Nucleus accumbens (tissue), 56 donors: ENCODE results near the gene TET1.
"Not testable (repeated sequence)": the region's sequence is repeated elsewhere in the genome, so short reads cannot be mapped to it uniquely, and the experiment has no call there.

ENCODE experiments used
- DNase-seq, 56 donors: peaks; one replicate each; lab custom pipeline; 2025; lab: John Stamatoyannopoulos, UW

Gene TET1

DNA sequence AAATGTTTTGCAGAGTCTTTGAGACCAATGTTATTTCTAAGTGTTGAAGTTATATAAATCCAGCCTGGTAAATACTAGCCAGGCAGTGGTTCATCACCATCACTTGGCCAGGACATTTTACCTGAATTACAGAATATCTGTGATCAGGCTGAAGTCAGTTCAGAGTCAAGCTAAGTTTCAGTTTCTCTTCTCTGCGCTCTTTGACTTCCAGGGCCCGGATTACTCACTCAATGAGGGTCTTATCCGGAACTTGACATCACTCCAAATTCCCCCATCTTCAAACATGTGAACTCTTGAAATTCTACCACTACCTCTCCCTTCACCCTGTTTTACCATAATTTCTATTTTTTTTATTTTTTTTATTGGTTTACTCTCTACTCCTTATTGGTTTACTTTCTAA lies 124.3 kb downstream of the TET1 start:
- DNase-seq, result no peak

DNA sequence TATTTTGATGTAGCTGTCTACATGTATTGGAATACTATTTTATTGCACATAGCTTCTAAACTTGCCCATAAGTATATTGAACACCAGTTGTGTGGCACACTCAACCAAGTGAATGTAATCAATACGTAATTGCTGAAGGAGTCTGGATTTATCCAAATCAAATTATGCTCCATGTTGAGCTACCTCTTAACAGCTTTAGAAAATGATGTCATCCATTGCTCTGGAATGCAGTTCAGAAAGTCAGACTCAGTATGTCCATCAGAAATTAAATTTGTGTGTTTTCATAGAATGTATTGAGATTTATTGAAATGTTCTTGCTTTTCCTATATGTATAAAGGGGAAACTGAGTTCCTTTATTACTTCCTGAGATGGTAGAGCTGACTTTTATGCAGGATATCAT lies 135.9 kb downstream of the TET1 start:
- DNase-seq, result no peak

DNA sequence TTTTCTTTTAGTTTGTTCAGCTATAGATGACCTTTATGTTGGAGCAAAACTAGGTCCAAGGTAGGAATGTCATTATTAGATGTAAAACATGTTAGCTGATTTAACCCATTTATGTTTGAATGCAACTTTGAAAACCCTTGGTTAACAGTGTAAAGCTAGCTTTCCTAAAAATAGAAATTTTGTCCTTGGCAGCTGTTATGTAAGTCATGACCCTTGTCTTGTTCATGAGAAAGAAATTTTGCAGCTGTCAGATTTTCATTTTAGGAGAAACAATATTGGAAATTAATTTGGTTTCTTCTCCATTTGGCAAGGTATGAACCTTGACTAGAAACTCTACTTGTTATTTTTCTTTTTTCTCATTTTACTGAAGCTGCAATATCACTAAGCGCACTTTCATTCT lies 137.0 kb downstream of the TET1 start:
- DNase-seq, result no peak

DNA sequence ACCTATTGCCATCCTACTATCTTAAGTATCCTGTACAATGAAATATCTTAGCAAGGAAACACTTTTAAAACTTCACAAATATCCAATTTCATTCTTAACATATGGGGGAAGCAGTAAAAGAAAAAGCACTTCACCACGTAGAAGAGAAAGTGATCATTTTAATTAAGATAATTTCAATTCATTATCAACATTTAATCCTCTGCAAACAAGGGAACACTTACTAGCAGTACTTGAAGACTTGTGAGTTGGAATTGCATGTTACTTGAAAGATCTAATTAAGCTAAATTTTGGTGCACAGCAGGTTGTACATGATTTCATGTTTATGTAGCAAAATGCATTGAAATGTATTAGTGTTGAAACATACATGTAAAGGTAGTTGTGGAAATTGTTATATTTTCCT lies 140.1 kb downstream of the TET1 start:
- DNase-seq, result no peak

DNA sequence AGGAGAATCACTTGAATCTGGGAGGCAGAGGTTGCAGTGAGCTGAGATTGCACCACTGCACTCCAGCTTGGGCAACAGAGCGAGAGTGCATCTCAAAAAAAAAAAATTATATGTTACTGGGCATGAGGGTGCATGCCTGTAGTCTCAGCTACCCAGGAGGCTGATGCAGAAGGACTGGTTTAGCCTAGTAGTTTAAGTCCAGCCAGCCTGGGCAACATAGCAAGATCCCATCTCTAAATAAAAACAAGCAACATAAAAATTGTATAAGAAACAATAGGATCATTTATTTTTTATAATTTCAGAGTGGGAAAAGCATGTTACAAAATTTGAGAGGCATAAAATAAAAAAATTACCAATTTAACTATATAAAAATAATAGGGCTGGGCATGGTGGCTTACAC lies 145.4 kb downstream of the TET1 start:
- DNase-seq, result no peak

DNA sequence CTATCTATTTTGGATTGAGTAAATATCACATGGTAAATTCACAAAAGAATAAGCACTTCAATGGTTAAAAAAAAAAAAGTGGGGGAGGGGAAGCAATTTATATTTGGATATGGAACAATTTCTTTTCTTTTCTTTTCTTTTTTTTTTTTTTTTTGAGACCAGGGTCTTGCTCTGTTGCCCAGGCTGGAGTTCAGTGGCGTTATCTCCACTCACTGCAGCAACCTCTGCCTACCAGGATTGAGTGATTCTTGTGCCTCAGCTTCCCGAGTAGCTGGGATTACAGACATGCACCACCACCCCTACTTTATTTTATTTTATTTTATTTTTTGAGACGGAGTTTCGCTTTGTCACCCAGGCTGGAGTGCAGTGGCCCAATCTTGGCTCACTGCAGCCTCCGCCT lies 148.8 kb downstream of the TET1 start:
- DNase-seq, result not testable (repeated sequence)

DNA sequence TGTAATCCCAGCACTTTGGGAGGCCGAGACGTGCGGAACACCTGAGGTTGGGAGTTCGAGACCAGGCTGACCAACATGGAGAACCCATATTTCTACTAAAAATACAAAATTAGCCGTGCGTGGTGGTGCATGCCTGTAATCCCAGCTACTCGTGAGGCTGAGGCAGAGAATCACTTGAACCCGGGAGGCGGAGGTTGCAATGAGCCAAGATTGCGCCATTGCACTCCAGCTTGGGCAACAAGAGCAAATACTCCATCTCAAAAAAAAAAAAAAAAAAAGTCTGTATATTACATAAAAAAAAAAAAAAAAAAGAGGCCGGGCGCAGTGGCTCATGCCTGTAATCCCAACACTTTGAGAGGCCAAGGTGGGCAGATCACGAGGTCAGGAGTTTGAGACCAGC lies 152.9 kb downstream of the TET1 start:
- not testable (repeated sequence) for DNase-seq

DNA sequence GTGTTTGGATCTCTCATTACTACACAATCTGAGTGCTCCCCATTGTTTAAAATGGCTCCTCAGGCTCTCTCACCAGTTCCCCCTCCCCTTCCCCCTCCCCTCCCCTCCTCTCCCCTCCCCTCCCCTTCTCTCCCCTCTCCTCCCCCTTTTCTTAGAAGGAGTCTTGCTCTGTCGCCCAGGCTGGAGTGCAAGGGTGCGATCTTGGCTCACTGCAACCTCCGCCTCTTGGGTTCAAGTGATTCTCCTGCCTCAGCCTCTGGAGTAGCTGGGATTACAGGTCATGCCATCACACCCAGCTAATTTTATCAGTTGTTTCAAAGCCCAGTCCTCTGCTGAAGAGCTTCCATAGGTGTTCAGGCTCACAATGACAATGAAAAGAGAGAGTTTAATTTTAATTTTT lies 157.3 kb downstream of the TET1 start:
- no peak for DNase-seq

DNA sequence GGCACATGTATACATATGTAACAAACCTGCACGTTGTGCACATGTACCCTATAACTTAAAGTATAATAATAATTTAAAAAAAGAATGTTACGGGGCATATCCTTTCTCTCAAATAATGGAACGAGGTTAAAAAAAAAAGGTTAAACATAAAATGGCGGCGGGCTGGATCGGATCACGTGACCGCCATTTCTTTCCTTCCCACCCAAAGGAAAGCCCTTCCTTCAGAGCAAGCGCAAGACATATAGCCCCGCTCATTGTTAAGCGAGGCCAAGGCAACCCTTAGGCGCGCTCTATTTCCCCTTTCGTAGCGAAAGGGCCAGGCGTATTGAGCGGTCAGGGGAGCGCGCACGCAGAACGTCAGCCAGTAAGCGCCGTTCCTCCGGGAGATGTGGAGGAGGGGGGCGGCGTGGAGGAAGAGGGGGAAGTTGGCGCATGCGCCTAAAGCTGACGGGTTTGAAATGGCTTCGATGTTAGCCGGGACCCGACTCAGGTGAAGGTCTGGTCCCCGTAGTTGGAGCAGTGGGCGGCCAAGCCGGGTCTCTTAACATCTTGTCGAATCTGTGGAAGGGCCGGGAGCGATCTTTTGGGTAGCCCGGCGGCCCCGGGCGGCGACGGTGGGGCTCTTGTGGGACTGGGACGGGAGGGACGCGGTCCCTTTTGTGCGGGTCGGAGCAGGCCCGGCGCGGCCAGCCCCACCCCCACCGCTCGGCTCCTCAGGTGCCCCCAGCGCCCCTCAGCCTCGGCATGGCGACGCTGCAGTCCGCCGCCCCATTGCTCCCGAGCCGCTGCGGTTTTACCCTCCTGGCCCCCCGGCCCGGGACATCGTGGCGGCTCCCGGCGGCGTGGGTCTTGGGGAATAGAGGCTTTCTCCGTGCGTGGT lies 160.9 kb downstream of the TET1 start, which contains the start of gene CCAR1:
Gene CCAR1, plus strand, starts transcription at position 447 of the 880 bp plus-strand sequence. CDS start 1,266 bp downstream, outside the sequence.
- peak in 55 of 56 donors; percentile 64 to 97 (median 91) for DNase-seq

DNA sequence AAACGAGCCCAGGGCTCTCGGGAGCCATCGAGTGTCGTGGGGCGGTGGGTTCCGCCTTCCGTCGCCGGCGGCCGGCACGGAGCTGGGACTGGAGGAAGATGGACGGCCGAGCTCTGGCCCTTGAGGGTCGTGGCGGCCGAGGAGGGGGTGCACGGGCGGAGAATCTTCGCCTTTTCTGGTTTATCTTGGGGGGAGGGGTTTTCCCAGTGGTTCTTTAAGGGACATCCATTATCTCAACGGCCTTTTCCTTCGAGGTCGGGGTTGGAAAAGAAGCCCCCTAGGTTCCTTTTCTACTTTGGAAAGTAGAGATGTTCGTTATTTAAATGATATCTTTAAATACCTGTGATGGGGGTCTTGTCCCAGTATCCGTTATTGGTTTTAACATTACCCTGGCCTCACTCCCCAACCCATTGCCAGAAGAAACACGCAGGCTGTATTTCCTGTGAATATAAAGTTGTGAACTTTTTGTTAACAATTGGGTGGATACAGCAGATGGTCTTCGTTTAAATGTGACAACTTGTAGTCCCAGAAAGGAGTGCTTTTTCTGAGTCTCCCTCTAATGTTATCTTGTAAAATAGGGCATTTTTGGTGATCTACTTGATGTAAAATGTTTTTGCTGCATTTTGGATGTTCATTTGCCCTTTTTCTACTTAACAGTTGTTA lies 161.7 kb downstream of the TET1 start:
- peak in 5 of 56 donors; percentile 6 to 53 (median 41) for DNase-seq

DNA sequence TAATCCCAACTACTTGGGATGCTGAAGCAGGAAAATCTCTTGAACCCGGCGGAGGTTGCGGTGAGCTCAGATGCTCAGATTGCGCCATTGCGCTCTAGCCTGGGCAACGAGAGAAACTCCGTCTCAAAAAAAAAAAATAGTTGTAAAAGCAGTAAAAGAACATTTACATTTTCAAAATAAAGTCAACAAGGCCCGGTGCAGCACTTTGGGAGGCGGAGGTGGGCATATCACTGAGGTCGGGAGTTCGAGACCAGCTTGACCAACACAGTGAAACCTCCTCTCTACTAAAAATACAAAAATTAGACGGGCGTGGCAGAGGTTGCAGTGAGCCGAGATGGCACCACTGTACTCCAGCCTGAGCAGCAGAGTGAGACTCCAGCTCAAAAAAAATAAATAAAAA lies 164.9 kb downstream of the TET1 start:
- no peak for DNase-seq

DNA sequence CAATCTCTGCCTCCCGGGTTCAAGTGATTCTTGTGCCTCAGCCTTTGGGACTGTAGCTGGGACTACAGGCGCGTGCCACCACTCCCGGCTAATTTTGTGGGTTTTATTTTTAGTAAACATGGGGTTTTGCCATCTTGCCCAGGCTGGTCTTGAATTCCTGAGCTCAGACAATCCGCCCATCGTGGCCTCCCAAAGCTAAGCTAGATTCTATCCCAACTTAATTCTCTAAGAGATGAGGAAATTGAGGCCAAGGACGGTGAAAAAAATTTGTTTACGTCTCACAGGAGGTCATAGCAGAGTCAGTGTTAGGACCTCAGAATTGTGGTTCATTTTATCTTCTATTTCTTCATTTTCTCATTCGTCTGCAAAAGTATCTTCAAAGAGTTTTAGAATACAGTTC lies 167.0 kb downstream of the TET1 start:
- DNase-seq, result no peak

DNA sequence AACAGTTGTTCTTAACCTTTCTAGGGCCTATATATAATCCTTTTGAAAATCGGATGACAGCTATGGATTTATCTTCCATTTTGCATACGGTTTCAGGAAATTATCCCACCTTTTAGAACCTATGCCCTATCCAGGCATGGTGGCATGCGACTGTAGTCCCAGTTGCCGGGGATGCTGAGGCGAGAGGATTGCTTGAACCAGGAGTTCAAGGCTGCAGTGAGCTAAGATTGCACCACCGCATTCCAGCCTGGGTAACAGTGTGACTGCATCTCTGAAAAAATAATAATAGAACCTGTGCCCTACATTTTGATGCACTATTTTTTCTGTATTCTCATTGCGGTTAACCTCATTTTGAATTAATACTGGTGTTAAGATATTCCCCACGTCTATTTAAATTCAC lies 172.5 kb downstream of the TET1 start:
- no peak for DNase-seq

DNA sequence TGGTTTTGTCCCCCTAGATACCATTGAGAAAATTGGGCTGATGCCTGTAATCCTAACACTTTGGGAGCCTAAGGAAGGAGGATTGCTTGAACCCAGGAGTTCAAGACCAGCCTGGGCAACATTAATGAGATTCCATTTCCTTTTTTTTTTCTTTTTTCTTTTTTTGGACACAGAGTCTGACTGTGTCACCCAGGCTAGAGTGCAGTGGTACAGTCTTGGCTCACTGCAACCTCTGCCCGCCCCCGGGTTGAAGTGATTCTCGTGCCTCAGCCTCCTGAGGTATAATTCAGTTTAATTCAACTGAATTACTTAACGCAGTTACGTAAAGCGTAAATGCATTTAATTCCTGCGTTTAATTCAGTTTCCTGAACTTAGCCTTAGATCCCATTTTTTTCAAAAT lies 174.2 kb downstream of the TET1 start:
- DNase-seq, result no peak

DNA sequence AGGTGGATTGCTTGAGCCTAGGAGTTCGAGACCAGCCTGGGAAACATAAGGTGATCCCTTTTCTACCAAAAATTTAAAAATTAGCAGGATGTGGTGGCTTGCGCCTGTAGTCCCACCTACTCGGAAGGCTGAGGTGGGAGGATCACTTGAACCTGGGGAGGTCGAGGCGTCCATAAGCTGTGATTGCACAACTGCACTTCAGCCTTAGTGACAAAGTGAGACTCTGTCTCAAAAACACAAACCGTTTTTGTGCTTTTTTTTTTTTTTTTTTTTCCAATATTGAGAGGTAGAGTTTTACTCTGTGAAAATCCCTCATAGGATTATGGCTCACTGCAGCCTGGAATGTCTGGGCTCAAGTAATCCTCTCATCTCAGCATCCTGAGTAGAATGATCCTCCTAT lies 175.0 kb downstream of the TET1 start:
- DNase-seq, result no peak

DNA sequence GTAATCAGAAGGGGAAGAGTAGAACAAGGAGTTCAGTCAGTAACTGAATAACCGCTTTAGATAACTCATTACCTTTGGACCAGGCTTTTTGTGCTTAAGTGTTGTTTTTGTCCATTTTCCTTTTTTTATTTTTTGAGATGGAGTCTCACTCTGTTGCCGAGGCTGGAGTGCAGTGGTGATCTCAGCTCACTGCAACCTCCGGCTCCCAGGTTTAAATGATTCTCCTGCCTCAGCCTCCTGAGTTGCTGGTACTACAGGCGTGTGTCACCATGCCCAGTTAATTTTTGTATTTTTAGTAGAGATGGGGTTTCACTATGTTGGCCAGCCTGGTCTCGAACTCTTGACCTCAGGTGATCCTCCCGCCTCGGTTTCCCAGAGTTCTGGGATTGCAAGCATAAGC lies 175.6 kb downstream of the TET1 start:
- DNase-seq, result not testable (repeated sequence)

DNA sequence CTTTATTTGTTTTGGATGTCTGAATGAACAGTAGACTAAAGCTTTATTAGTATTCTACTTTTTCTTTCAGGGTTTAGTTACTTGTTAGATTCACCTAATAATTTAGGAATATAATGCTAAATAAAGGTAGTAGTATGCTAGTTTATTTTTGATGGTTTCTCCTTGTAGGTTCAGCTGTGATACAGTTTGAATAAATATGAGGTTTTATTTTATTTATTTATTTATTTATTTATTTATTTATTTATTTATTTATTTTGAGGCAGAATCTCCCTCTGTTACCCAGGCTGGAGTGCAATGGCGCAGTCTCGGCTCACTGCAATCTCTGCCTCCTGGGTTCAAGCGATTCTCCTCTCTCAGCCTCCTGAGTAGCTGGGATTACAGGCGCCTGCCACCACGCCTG lies 180.5 kb downstream of the TET1 start:
- not testable (repeated sequence) for DNase-seq

DNA sequence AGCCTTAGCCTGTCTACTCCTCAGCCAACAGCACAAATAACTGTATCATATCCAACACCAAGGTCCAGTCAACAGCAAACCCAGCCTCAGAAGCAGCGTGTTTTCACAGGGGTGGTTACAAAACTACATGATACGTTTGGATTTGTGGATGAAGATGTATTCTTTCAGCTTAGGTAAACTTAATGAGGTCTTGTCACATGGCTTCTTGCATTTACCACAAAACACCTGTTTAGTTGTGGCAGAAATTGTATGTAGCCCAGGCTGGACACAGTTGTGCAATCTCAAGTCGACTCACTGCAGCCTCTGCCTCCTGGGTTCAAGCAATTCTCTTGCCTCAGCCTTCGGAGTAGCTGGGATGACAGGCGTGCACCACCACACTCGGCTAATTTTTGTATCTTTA lies 182.3 kb downstream of the TET1 start:
- no peak for DNase-seq
